A549 (cell line): ENCODE data around the gene TRNAU1AP. TPM values are rescaled to one million over a fixed set of nuclear protein-coding genes. Genes with fewer than 3 reads are reported as not detected.
A peak's percentile ranks its signal among the peaks of the same experiment; 100 is the strongest.

Experiments used
- ATAC-seq, 2 experiments: fragments of 200-7000 bp in 1 of 2; fragments of >200 bp in 1 of 2; cut with Nextera tagmentation in 1 of 2; cut with Tn5 transposase in 1 of 2; 3 replicates each; pipeline versions ENCODE4 v1.8.0 to v1.9.1; 2018 to 2020; ENCODE audit warnings: mild to moderate bottlenecking in 1 of 2, moderate library complexity in 1 of 2
- CTCF ChIA-PET: fragments of 300-600 bp; sonication (Branson Sonifier 250); formaldehyde crosslinking; extraction: SDS; loops from one replicate; lab custom pipeline; 2021; ENCODE audit warnings: antibody characterized with exemption, inconsistent platforms; lab: Yijun Ruan, JAX
- POLR2A ChIA-PET: fragments of 350-600 bp; formaldehyde crosslinking; extraction: SDS; loops from one replicate; lab custom pipeline; 2021; ENCODE audit warnings: antibody characterized with exemption, inconsistent platforms; lab: Yijun Ruan, JAX
- DNase-seq, 2 experiments: peaks; one replicate each; pipeline versions ENCODE4 v3.0.0 to v3.0.0-alpha.2; 2011 to 2016; ENCODE audit warnings: low read depth in 1 of 2, low spot score in 1 of 2
- FAIRE-seq: peaks from 2 replicates; lab custom pipeline; 2011; peaks lifted over from hg19 to GRCh38; lab: Jason Lieb, UNC
- H3K27ac ChIP-seq, 2 experiments: fragments of >200 bp; sonication (Bioruptor Twin); formaldehyde crosslinking; 3 replicates each; pipeline ENCODE4 v1.5.1; 2016 to 2017
- H3K4me1 ChIP-seq: fragments of >200 bp; sonication (Bioruptor Twin); formaldehyde crosslinking; 3 replicates; pipeline ENCODE4 v1.6.1; 2016
- H3K4me2 ChIP-seq: fragments of >200 bp; sonication (Bioruptor Twin); formaldehyde crosslinking; 3 replicates; pipeline ENCODE4 v1.6.1; 2016
- H3K4me3 ChIP-seq: fragments of >200 bp; sonication (Bioruptor Twin); formaldehyde crosslinking; 3 replicates; pipeline ENCODE4 v1.5.1; 2016
- H3K9me3 ChIP-seq: fragments of >200 bp; sonication (Bioruptor Twin); formaldehyde crosslinking; 3 replicates; pipeline ENCODE4 v1.6.1; 2016
- CBX2 ChIP-seq: fragments of 200-600 bp; sonication (generic); IDR thresholded peaks from 2 replicates; pipeline ENCODE4 v1.6.1; 2016; ENCODE audit warnings: low read depth, mild to moderate bottlenecking, borderline replicate concordance
- CBX8 ChIP-seq: fragments of 200-600 bp; sonication (generic); IDR thresholded peaks from 2 replicates; pipeline ENCODE4 v1.6.1; 2016
- CHD2 ChIP-seq: fragments of 150-350 bp; IDR thresholded peaks from 2 replicates; pipeline ENCODE4 v1.6.1; 2014; ENCODE audit warnings: low read length; ENCODE audit not compliant: partially characterized antibody
- CHD4 ChIP-seq: fragments of 200-600 bp; sonication (generic); IDR thresholded peaks from 2 replicates; pipeline ENCODE4 v1.6.1; 2016; ENCODE audit warnings: antibody characterized with exemption, mild to moderate bottlenecking, borderline replicate concordance
- EHF ChIP-seq: fragments of 250-450 bp; sonication (Bioruptor Pico); IDR thresholded peaks from 2 replicates; pipeline ENCODE4 v1.5.0; 2020; ENCODE audit warnings: mild to moderate bottlenecking
- ESRRA ChIP-seq: fragments of 150-350 bp; IDR thresholded peaks from 2 replicates; pipeline ENCODE4 v1.6.1; 2014; ENCODE audit warnings: mild to moderate bottlenecking, low read length, borderline replicate concordance
- GATA3 ChIP-seq: IDR thresholded peaks from 2 replicates; pipeline ENCODE4 v1.6.1; 2012; ENCODE audit warnings: borderline replicate concordance
- HEYL ChIP-seq: fragments of 250-450 bp; sonication (Bioruptor Pico); IDR thresholded peaks from 2 replicates; pipeline ENCODE4 v1.8.0; 2021; ENCODE audit warnings: mild to moderate bottlenecking, moderate library complexity
- HOXA7 ChIP-seq: fragments of 250-450 bp; sonication (Bioruptor Pico); IDR thresholded peaks from 2 replicates; pipeline ENCODE4 v1.5.0; 2020; ENCODE audit warnings: mild to moderate bottlenecking, moderate library complexity
- HOXB5 ChIP-seq: fragments of 250-450 bp; sonication (Bioruptor Pico); IDR thresholded peaks from 2 replicates; pipeline ENCODE4 v1.5.0; 2020; ENCODE audit warnings: mild to moderate bottlenecking, moderate library complexity
- JUN ChIP-seq, 2 experiments: fragments of >200 bp; sonication (Bioruptor Twin); formaldehyde crosslinking; IDR thresholded peaks; 2 replicates in 1 of 2; 3 replicates in 1 of 2; pipeline ENCODE4 v1.6.1; 2016 to 2017
- JUNB ChIP-seq: fragments of >200 bp; sonication (Bioruptor Twin); formaldehyde crosslinking; IDR thresholded peaks from 2 replicates; pipeline ENCODE4 v1.6.1; 2016
- MAFK ChIP-seq: fragments of 450-650 bp; IDR thresholded peaks from 2 replicates; pipeline ENCODE4 v1.6.1; 2014; ENCODE audit not compliant: partially characterized antibody
- MAZ ChIP-seq: fragments of 150-350 bp; IDR thresholded peaks from 2 replicates; pipeline ENCODE4 v1.6.1; 2014; ENCODE audit warnings: antibody characterized with exemption, low read depth, low read length, borderline replicate concordance
- NR3C1 ChIP-seq: fragments of >200 bp; sonication (Bioruptor Twin); formaldehyde crosslinking; IDR thresholded peaks from 3 replicates; pipeline ENCODE4 v1.6.1; 2017
- PHF8 ChIP-seq: fragments of 200-600 bp; sonication (generic); IDR thresholded peaks from 2 replicates; pipeline ENCODE4 v1.6.1; 2016; ENCODE audit warnings: low read depth, mild to moderate bottlenecking, antibody characterized with exemption, moderate library complexity, borderline replicate concordance
- POLR2A ChIP-seq: IDR thresholded peaks from 2 replicates; pipeline ENCODE4 v1.6.1; 2012; ENCODE audit warnings: mild to moderate bottlenecking, low read length
- RFX5 ChIP-seq: fragments of 450-650 bp; IDR thresholded peaks from 2 replicates; pipeline ENCODE4 v1.7.1; 2014; ENCODE audit warnings: antibody characterized with exemption, mild to moderate bottlenecking, moderate library complexity
- RNF2 ChIP-seq: fragments of 200-600 bp; sonication (generic); IDR thresholded peaks from 2 replicates; pipeline ENCODE4 v1.6.1; 2016; ENCODE audit warnings: low read depth, mild to moderate bottlenecking, antibody characterized with exemption, moderate library complexity, borderline replicate concordance
- SREBF2 ChIP-seq: fragments of 450-650 bp; IDR thresholded peaks from 2 replicates; pipeline ENCODE4 v1.6.1; 2014; ENCODE audit warnings: mild to moderate bottlenecking, moderate library complexity
- ZFP36 ChIP-seq: fragments of 450-650 bp; IDR thresholded peaks from 2 replicates; pipeline ENCODE4 v1.6.1; 2014; ENCODE audit warnings: borderline replicate concordance; ENCODE audit not compliant: partially characterized antibody
- WGBS: methylation state at CpG from one replicate; pipeline ENCODE4 v1.1.6; 2017; ENCODE audit errors: missing lambda C conversion rate; 5-methylcytosine and 5-hydroxymethylcytosine counted together
- polyA plus RNA-seq, 4 experiments: library from polyadenylated mRNA; depleted of rRNA in 3 of 4; stranded (reverse); fragments of >200 nt; fragmentation: RNase III in 1 of 4; extraction: RNeasy Plus Mini Kit Qiagen cat#74134 plus additional on column Dnase treatment in 1 of 4; gene quantifications; 2 replicates in 3 of 4; 3 replicates in 1 of 4; pipeline ENCODE4 v1.2.3, GENCODE V29; 2011 to 2017
- TF ChIP-seq, protein P1 (sequence below): IDR thresholded peaks from 2 replicates; pipeline ENCODE4 v1.6.1; 2012; ENCODE audit warnings: low read depth, borderline replicate concordance
- TF ChIP-seq, protein P2 (sequence below): IDR thresholded peaks from 2 replicates; pipeline ENCODE4 v1.6.1; 2012
- TF ChIP-seq, protein P3 (sequence below): fragments of >200 bp; sonication (Bioruptor Twin); formaldehyde crosslinking; IDR thresholded peaks from 3 replicates; pipeline ENCODE4 v1.6.1; 2016
- TF ChIP-seq, protein P4 (sequence below): fragments of 200-600 bp; sonication (generic); IDR thresholded peaks from 2 replicates; pipeline ENCODE4 v1.6.1; 2016; ENCODE audit warnings: antibody characterized with exemption, mild to moderate bottlenecking, moderate library complexity
- TF ChIP-seq, protein P5 (sequence below): fragments of 250-450 bp; sonication (Bioruptor Pico); IDR thresholded peaks from 2 replicates; pipeline ENCODE4 v1.5.0; 2021; ENCODE audit warnings: mild to moderate bottlenecking, moderate library complexity, borderline replicate concordance
- TF ChIP-seq, protein P6 (sequence below): fragments of 150-350 bp; IDR thresholded peaks from 2 replicates; pipeline ENCODE4 v1.6.1; 2014; ENCODE audit warnings: low read depth, mild to moderate bottlenecking, low read length

TRNAU1AP gene
- polyA plus RNA-seq, 2 of the 4 experiments (the other 2 are of a cell fraction): 14.5 to 23.8 TPM

DNA sequence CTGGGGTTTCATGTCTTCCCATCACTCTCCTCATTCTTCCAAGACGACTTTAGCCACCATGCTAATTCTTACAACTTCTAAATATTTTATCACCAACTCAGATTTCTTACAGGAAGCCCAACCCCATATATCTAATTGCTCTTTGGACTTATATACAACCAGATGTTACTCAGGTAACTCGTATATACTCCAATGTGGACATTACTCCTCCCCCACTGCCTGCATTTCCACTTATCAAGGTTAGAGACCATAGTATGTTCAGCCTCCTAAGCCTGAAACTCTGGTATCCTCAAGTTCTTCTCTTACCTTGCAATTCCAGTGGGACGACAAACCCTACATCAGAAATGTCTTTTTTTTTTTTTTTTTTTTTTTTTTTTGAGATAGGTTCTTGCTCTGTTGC, 49.8 kb upstream of the TRNAU1AP start:
- 87% methylated on average over 3 of the region's 3 CpGs for WGBS
- ATAC-seq (no peak), FAIRE-seq (no peak), DNase-seq (no peak)
- POLR2A ChIA-PET: no interaction called here
- Histone ChIP-seq H3K4me1 (peaks cover 10% of the 10 kb centered on the region), H3K4me3 (no peak overlapping the region), H3K4me2 (no peak overlapping the region), H3K9me3 (no peaks in the 10 kb centered on the region), H3K27ac (no peak overlapping the region)
- TF ChIP-seq CBX8 (no peak), MAZ (no peak), NR3C1 (no peak), ZFP36 (no peak)
- CTCF ChIA-PET: no interaction called here

DNA sequence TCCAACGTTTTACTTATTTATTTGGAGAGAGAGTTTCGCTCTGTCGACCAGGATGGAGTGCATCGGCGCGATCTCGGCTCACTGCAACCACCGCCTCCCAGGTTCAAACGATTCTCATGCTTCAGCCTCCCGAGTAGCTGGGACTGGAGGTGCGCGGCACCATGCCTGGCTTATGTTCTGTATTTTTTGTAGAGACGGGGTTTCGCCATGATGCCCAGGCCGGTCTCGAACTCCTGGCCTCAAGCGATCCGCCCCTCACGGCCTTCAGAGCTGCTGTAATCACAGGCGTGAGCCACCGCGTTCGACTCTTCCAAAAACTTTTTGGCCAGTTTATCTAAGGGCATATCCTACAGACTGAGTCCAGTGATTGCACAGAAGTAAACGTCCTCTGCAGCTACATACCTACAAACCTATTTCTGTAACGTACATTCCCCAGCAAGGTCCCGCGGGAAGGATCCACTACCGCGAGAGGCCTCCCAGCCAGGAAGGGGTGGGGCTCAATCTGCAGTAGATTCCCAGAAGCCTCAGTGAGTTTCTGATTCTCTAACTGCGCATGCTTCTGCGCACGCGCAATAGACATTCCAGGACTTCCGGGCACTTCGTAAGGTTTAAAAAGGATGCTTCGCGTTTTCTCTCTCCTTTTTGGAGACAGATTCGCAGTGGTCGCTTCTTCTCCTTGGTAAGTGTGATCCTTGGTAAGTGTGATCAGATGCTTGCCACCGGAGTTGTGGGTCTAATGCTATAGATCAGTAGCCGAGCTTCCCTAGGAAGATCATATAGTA, 47.3 kb upstream of the TRNAU1AP start, which contains the start of gene RCC1:
Gene RCC1 (plus strand): TSS at position 638 of the 782 bp plus-strand sequence. CDS start 23,824 bp downstream, outside the sequence.
- Histone ChIP-seq H3K4me2 (peak within 1 kb of the TSS; percentile 97), H3K27ac (peak within 1 kb of the TSS; percentile 94 to 99), H3K9me3 (no peaks in the 10 kb centered on the region), H3K4me3 (peak within 1 kb of the TSS; percentile 99), H3K4me1 (peaks cover 30% of the 10 kb centered on the region)
- ChIA-PET CTCF (interaction anchor here (0.5 to 1.0 kb wide), 2 partner anchors 95 to 97 kb away, joined by 3 to 4 read pairs; no protein-coding TSS in a partner anchor), POLR2A (interaction anchor here (0.6 to 2.1 kb wide), 10 partner anchors 67 to 270 kb away, joined by 3 to 14 read pairs (median 5); partner anchors contain the start of genes ATP5IF1, MED18, PHACTR4 and TAF12)
- ATAC-seq (peak; percentile 85 to 87), FAIRE-seq (no peak), DNase-seq (peak; percentile 97)
- WGBS: 3% methylated on average over 41 of the region's 41 CpGs
- TF ChIP-seq RNF2 (no peak), GATA3 (peak; percentile 12; the same call in 1 of the 2 replicates), ESRRA (no peak), RFX5 (no peak), NR3C1 (no peak), SREBF2 (no peak), CHD2 (peak; percentile 97), JUN (IDR thresholded peaks at IDR 0.05) (peak; percentile 99), POLR2A (peak; percentile 83), HOXA7 (CRISPR knock-in tag) (no peak), PHF8 (peak; percentile 42), MAFK (no peak), CHD4 (0 out of 2 replicates have a peak, but pooled peaks have one; percentile 77), EHF (CRISPR knock-in tag) (no peak), JUNB (no peak), CBX2 (no peak), CBX8 (no peak), HOXB5 (CRISPR knock-in tag) (no peak), HEYL (CRISPR knock-in tag) (no peak)
- TF ChIP-seq, protein P1, sequence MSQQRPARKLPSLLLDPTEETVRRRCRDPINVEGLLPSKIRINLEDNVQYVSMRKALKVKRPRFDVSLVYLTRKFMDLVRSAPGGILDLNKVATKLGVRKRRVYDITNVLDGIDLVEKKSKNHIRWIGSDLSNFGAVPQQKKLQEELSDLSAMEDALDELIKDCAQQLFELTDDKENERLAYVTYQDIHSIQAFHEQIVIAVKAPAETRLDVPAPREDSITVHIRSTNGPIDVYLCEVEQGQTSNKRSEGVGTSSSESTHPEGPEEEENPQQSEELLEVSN: peak; percentile 38; the same call in 1 of the 2 replicates
- TF ChIP-seq, protein P2, sequence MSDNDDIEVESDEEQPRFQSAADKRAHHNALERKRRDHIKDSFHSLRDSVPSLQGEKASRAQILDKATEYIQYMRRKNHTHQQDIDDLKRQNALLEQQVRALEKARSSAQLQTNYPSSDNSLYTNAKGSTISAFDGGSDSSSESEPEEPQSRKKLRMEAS: no peak
- TF ChIP-seq, protein P3, sequence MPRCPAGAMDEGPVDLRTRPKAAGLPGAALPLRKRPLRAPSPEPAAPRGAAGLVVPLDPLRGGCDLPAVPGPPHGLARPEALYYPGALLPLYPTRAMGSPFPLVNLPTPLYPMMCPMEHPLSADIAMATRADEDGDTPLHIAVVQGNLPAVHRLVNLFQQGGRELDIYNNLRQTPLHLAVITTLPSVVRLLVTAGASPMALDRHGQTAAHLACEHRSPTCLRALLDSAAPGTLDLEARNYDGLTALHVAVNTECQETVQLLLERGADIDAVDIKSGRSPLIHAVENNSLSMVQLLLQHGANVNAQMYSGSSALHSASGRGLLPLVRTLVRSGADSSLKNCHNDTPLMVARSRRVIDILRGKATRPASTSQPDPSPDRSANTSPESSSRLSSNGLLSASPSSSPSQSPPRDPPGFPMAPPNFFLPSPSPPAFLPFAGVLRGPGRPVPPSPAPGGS: peak; percentile 100
- TF ChIP-seq, protein P4, sequence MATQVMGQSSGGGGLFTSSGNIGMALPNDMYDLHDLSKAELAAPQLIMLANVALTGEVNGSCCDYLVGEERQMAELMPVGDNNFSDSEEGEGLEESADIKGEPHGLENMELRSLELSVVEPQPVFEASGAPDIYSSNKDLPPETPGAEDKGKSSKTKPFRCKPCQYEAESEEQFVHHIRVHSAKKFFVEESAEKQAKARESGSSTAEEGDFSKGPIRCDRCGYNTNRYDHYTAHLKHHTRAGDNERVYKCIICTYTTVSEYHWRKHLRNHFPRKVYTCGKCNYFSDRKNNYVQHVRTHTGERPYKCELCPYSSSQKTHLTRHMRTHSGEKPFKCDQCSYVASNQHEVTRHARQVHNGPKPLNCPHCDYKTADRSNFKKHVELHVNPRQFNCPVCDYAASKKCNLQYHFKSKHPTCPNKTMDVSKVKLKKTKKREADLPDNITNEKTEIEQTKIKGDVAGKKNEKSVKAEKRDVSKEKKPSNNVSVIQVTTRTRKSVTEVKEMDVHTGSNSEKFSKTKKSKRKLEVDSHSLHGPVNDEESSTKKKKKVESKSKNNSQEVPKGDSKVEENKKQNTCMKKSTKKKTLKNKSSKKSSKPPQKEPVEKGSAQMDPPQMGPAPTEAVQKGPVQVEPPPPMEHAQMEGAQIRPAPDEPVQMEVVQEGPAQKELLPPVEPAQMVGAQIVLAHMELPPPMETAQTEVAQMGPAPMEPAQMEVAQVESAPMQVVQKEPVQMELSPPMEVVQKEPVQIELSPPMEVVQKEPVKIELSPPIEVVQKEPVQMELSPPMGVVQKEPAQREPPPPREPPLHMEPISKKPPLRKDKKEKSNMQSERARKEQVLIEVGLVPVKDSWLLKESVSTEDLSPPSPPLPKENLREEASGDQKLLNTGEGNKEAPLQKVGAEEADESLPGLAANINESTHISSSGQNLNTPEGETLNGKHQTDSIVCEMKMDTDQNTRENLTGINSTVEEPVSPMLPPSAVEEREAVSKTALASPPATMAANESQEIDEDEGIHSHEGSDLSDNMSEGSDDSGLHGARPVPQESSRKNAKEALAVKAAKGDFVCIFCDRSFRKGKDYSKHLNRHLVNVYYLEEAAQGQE: peak; percentile 98
- TF ChIP-seq, protein P5, sequence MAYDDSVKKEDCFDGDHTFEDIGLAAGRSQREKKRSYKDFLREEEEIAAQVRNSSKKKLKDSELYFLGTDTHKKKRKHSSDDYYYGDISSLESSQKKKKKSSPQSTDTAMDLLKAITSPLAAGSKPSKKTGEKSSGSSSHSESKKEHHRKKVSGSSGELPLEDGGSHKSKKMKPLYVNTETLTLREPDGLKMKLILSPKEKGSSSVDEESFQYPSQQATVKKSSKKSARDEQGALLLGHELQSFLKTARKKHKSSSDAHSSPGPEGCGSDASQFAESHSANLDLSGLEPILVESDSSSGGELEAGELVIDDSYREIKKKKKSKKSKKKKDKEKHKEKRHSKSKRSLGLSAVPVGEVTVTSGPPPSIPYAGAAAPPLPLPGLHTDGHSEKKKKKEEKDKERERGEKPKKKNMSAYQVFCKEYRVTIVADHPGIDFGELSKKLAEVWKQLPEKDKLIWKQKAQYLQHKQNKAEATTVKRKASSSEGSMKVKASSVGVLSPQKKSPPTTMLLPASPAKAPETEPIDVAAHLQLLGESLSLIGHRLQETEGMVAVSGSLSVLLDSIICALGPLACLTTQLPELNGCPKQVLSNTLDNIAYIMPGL (CRISPR knock-in tag): no peak
- TF ChIP-seq, protein P6, sequence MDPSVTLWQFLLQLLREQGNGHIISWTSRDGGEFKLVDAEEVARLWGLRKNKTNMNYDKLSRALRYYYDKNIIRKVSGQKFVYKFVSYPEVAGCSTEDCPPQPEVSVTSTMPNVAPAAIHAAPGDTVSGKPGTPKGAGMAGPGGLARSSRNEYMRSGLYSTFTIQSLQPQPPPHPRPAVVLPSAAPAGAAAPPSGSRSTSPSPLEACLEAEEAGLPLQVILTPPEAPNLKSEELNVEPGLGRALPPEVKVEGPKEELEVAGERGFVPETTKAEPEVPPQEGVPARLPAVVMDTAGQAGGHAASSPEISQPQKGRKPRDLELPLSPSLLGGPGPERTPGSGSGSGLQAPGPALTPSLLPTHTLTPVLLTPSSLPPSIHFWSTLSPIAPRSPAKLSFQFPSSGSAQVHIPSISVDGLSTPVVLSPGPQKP: 0 out of 2 replicates have a peak, but pooled peaks have one; percentile 9
